ENCODE results near the gene KRT4. TPM values are rescaled to one million over a fixed set of nuclear protein-coding genes. Genes with fewer than 3 reads are reported as not detected.
"Not testable (repeated sequence)": the region's sequence is repeated elsewhere in the genome, so short reads cannot be mapped to it uniquely, and the experiment has no call there.

Gene KRT4
- total and polyA plus RNA-seq, 2 experiments from 2014 or later = 0.22 TPM; not detected in 1

DNA sequence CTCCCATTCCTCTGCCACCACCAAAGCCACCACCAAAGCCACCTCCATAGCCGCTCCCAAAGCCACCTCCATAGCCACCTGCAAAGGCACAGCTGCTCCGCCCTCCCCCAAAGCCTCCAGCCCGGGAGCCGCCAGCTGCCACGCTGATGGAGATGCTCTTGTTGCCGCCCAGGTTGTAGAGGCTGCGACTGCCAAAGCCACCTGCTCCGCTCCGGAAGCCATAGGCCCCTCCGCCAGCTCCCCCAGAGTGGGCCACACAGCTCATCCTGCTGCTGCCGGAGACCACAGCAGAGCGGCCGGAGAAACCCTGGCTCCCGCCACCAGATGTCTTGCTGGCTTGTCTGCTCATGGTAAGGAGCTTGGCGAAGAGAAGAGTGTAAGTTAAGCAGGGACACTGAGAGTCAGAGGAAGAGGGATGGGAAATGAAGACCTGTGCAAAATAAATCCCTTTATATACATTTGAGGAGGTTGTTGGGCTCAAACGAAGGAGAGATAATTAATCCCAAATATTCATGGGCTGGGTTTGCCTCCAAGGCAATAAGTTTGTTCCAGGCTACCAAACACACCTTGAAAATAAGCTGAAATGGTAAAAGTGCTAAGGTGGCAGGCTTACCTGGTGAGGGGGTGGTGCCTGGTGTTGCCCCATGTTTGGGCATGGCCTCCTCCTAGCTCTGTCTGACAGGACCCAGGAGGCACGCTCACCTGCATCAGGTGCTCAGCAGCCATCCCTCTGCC lies 18.1 kb downstream of the KRT4 start, which contains the start of gene KRT3:
Gene KRT3, minus strand, starts transcription at position 424 of the 735 bp plus-strand sequence. Its CDS starts 75 bp downstream, at position 349.
- Histone ChIP-seq H3K36me3 (ENCODE audit: low read depth) (no peaks in the 10 kb centered on the region), H3K27ac (0 out of 2 replicates have a peak within 1 kb of the TSS, but pooled peaks have one; percentile 15), H2AFZ (no peak within 1 kb of the TSS), H4K20me1 (ENCODE audit: insufficient read depth) (no peaks in the 10 kb centered on the region), H3K4me3 (no peak within 1 kb of the TSS), H3K4me1 (ENCODE audit: insufficient read depth) (peaks cover 38% of the 10 kb centered on the region), H3K9me2 (ENCODE audit: insufficient read depth) (no peaks in the 10 kb centered on the region), H3K9ac (no peak within 1 kb of the TSS), H3F3A (ENCODE audit: insufficient read depth) (peaks cover 15% of the 10 kb centered on the region; the same call in 1 of the 2 replicates), H3K27me3 (replicated peaks; ENCODE audit: insufficient read depth) (peaks cover 10% of the 10 kb centered on the region), H3K9me3 (ENCODE audit: low read depth) (no peaks in the 10 kb centered on the region), H3K4me2 (ENCODE audit: unreplicated experiment) (no peak within 1 kb of the TSS), H3K79me2 (ENCODE audit: insufficient read depth) (no peaks in the 10 kb centered on the region)
- no peak for DNase-seq
- 85 to 91% methylated on average over 17 of the region's 17 CpGs for WGBS, 2 experiments (ENCODE audit: low coverage in 1 of 2, low lambda C conversion rate in 2 of 2, missing lambda C conversion rate in 2 of 2)
- in situ Hi-C loops (cut with MboI) = no loop called here
- TF ChIP-seq EZH2phosphoT487 (IDR thresholded peaks at IDR 0.05; ENCODE audit: insufficient read depth, low read depth) = no peak
- TF ChIP-seq EZH2 (IDR thresholded peaks at IDR 0.05; ENCODE audit: insufficient read depth, poor library complexity, severe bottlenecking) = no peak

DNA sequence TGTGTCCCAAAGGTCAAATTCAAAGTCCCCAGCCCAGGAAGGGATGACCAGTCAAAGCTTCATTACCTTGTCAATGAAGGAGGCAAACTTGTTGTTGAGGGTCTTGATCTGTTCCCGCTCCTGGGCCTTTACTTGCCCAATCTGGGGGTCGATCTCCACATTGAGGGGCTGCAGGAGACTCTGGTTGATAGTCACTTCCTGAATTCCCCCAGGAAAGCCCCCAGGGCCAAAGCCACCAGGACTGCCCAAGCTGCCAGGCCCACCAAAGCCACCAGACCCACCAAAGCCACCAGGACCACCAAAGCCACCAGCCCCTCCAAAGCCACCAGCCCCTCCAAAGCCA lies 18.6 kb downstream of the KRT4 start:
- H4K20me1 ChIP-seq (ENCODE audit: insufficient read depth); H3K9me3 ChIP-seq (ENCODE audit: low read depth); H3K4me3 ChIP-seq; H3K9me2 ChIP-seq (ENCODE audit: insufficient read depth); H3K9ac ChIP-seq; H3K79me2 ChIP-seq (ENCODE audit: insufficient read depth); DNase-seq; H3K36me3 ChIP-seq (ENCODE audit: low read depth); H3K4me2 ChIP-seq (ENCODE audit: unreplicated experiment); in situ Hi-C loops (cut with MboI); H2AFZ ChIP-seq; H3K27ac ChIP-seq: not testable (repeated sequence)
- H3K27me3 ChIP-seq (replicated peaks; ENCODE audit: insufficient read depth) = peaks cover 16% of the 10 kb centered on the region
- H3F3A ChIP-seq (ENCODE audit: insufficient read depth) = peaks cover 15% of the 10 kb centered on the region; the same call in 1 of the 2 replicates
- 91 to 96% methylated on average over 2 of the region's 2 CpGs for WGBS, 2 experiments (ENCODE audit: low coverage in 1 of 2, low lambda C conversion rate in 2 of 2, missing lambda C conversion rate in 2 of 2)
- H3K4me1 ChIP-seq (ENCODE audit: insufficient read depth) = peaks cover 38% of the 10 kb centered on the region

DNA sequence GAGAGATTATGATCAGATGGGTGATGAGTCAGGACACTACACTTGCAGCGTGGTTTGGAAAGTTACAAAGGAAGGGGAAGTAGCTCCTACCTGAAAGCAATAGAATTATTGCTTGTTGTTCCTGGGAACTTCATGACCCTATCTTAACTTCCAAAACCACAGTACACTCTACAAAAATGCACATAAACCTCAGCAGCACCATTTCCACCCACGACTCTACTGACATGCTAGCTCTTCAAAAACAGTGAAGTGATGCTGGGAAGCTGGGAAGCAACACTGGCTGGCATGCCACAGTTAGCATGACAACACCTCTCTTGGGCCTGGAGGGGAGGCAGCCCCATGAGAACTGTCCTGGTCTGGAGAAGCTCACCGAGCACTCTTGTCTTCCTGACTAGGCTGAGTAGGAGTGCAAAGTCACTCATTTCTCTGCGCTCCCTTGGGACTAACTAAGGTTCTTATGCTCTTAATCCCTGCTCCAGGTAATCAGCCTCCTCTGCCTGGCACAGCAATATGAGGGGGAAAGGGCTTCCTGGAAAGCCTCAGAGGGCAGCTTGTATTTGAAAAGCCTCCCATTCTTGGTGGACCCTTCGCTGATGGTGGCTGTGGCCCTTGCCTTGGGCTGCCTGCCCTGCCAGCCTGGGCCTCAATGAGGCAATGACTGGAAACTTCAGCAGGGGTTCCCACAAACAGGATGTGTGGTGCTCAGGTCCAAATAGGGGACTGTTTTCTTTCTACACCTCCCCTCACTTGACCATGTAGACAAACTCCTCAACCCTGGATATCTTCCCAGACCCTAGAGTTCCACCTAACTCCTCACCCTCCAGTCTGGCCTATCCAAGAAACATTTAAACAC lies 19.2 kb downstream of the KRT4 start:
- H3K27me3 ChIP-seq (replicated peaks; ENCODE audit: insufficient read depth) = peaks cover 22% of the 10 kb centered on the region
- no peak overlapping the region for H3K4me2 ChIP-seq (ENCODE audit: unreplicated experiment)
- no peak overlapping the region for H3K4me3 ChIP-seq
- H3K79me2 ChIP-seq (ENCODE audit: insufficient read depth) = no peaks in the 10 kb centered on the region
- H3K9ac ChIP-seq = no peak overlapping the region
- peak; percentile 77 for DNase-seq
- peaks cover 15% of the 10 kb centered on the region; the same call in 1 of the 2 replicates for H3F3A ChIP-seq (ENCODE audit: insufficient read depth)
- in situ Hi-C loops (cut with MboI) = no loop called here
- no peak overlapping the region for H2AFZ ChIP-seq
- TF ChIP-seq EZH2 (IDR thresholded peaks at IDR 0.05; ENCODE audit: insufficient read depth, poor library complexity, severe bottlenecking) (no peak), EZH2phosphoT487 (IDR thresholded peaks at IDR 0.05; ENCODE audit: insufficient read depth, low read depth) (no peak)
- H3K9me3 ChIP-seq (ENCODE audit: low read depth) = no peaks in the 10 kb centered on the region
- H3K9me2 ChIP-seq (ENCODE audit: insufficient read depth) = no peaks in the 10 kb centered on the region
- peaks cover 38% of the 10 kb centered on the region for H3K4me1 ChIP-seq (ENCODE audit: insufficient read depth)
- H4K20me1 ChIP-seq (ENCODE audit: insufficient read depth) = no peaks in the 10 kb centered on the region
- no peaks in the 10 kb centered on the region for H3K36me3 ChIP-seq (ENCODE audit: low read depth)
- 0 out of 2 replicates have a peak overlapping the region, but pooled peaks have one; percentile 15 for H3K27ac ChIP-seq
- WGBS, 2 experiments (ENCODE audit: low coverage in 1 of 2, low lambda C conversion rate in 2 of 2, missing lambda C conversion rate in 2 of 2) = 54 to 58% methylated on average over 5 of the region's 5 CpGs

DNA sequence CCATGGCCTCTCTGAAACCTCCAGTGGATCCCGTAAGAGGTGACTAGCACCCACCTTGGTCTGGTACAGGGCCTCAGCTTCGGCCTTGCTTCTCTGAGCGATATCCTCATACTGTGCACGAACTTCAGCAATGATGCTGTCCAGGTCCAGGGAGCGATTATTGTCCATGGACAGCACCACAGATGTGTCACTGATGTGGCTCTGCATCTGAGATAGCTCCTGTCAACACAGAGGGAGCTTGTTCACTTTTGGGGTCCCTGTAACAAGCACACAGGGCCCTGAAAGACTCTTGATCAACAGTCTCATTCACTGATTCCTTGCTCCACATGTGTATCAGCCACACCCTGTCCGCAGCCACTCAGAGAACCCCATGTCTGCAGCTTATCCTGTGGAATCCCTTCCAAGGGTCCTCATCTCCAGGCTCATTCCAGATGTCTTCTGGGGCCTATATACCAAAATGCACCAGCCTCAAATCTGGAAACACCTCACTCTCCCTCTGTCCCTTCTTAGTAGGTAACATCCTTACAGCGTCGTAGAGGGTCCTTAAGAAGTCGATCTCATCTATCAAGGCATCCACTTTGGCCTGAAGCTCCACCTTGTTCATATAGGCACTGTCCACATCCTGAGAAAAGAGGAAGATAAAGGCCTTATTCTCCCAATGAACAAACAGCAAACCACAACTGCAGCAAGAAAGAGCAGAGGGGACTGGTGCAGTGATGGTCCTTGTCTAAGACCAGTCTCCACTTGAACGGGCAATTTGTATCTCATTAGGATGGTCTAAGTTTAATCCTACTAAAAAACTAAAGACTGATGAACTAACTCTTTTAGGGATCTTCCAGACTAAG lies 21.5 kb downstream of the KRT4 start:
- H2AFZ ChIP-seq = no peak overlapping the region
- H3F3A ChIP-seq (ENCODE audit: insufficient read depth) = peaks cover 2% of the 10 kb centered on the region; the same call in 1 of the 2 replicates
- no peak overlapping the region for H3K4me2 ChIP-seq (ENCODE audit: unreplicated experiment)
- DNase-seq = no peak
- no peak overlapping the region for H3K4me3 ChIP-seq
- no peak overlapping the region for H3K27ac ChIP-seq
- no peaks in the 10 kb centered on the region for H3K79me2 ChIP-seq (ENCODE audit: insufficient read depth)
- in situ Hi-C loops (cut with MboI) = no loop called here
- H3K36me3 ChIP-seq (ENCODE audit: low read depth) = no peaks in the 10 kb centered on the region
- peaks cover 16% of the 10 kb centered on the region for H3K4me1 ChIP-seq (ENCODE audit: insufficient read depth)
- H3K9me2 ChIP-seq (ENCODE audit: insufficient read depth) = no peaks in the 10 kb centered on the region
- no peak overlapping the region for H3K9ac ChIP-seq
- no peaks in the 10 kb centered on the region for H4K20me1 ChIP-seq (ENCODE audit: insufficient read depth)
- peaks cover 45% of the 10 kb centered on the region for H3K27me3 ChIP-seq (replicated peaks; ENCODE audit: insufficient read depth)
- no peak for TF ChIP-seq EZH2phosphoT487 (IDR thresholded peaks at IDR 0.05; ENCODE audit: insufficient read depth, low read depth)
- no peak for TF ChIP-seq EZH2 (IDR thresholded peaks at IDR 0.05; ENCODE audit: insufficient read depth, poor library complexity, severe bottlenecking)
- 71% methylated on average over 10 of the region's 10 CpGs for WGBS, 2 experiments (ENCODE audit: low coverage in 1 of 2, low lambda C conversion rate in 2 of 2, missing lambda C conversion rate in 2 of 2)
- no peaks in the 10 kb centered on the region for H3K9me3 ChIP-seq (ENCODE audit: low read depth)

Measured in GM23248 (cell line).